CD4-positive, alpha-beta T cell treated with Interleukin-12 subunit alpha and Interleukin-12 subunit beta, for 1 hour (primary cell): ENCODE results near the gene DALRD3.

Experiments used
- DNase-seq: peaks from one replicate; pipeline ENCODE4 v3.0.0-alpha.2; 2020

The DALRD3 gene

GRCh38 chr3:49004352-49005302 lies 13.8 kb downstream of the DALRD3 start:
- no peak for DNase-seq

- DNase-seq: no peak
Measured at GRCh38 chr3:49001155-49001554, 17.2 kb downstream of the DALRD3 start.

GRCh38 chr3:48999085-48999858 lies 19.1 kb downstream of the DALRD3 start:
- no peak for DNase-seq

- no peak for DNase-seq
Measured at GRCh38 chr3:48997714-48998637, 20.4 kb downstream of the DALRD3 start.

- no peak for DNase-seq
Measured at GRCh38 chr3:48997102-48997635, 21.2 kb downstream of the DALRD3 start.

- no peak for DNase-seq
Measured at GRCh38 chr3:48996640-48997039, 21.7 kb downstream of the DALRD3 start.

GRCh38 chr3:48993834-48994233 lies 24.5 kb downstream of the DALRD3 start:
- no peak for DNase-seq

GRCh38 chr3:48991851-48992545 lies 26.4 kb downstream of the DALRD3 start:
- no peak for DNase-seq

GRCh38 chr3:48990636-48991469 lies 27.5 kb downstream of the DALRD3 start:
- DNase-seq: peak; percentile 49

- peak; percentile 73 for DNase-seq
Measured at GRCh38 chr3:48989796-48990635, 28.4 kb downstream of the DALRD3 start, which contains the start of gene P4HTM. Gene P4HTM, plus strand, starts transcription at chr3:48990241. Its CDS starts 16 bp downstream, at chr3:48990257.

- DNase-seq: no peak
Measured at GRCh38 chr3:48989126-48989795, 29.1 kb downstream of the DALRD3 start.

GRCh38 chr3:48985831-48986376 lies 32.5 kb downstream of the DALRD3 start:
- DNase-seq: no peak

- DNase-seq: no peak
Measured at GRCh38 chr3:48984663-48985062, 33.7 kb downstream of the DALRD3 start.

GRCh38 chr3:48983096-48983495 lies 35.3 kb downstream of the DALRD3 start:
- DNase-seq: no peak

GRCh38 chr3:48982686-48983085 lies 35.7 kb downstream of the DALRD3 start:
- no peak for DNase-seq

- no peak for DNase-seq
Measured at GRCh38 chr3:48982016-48982415, 36.4 kb downstream of the DALRD3 start.

GRCh38 chr3:48980295-48980694 lies 38.1 kb downstream of the DALRD3 start:
- no peak for DNase-seq

- DNase-seq: no peak
Measured at GRCh38 chr3:48979451-48979850, 38.9 kb downstream of the DALRD3 start.
